GM15510 (cell line): Measurements from ENCODE around the gene HIVEP1.

ENCODE experiments used
- POLR2A ChIP-seq: IDR thresholded peaks from 3 replicates; pipeline ENCODE4 v1.6.1; 2011; ENCODE audit warnings: borderline replicate concordance; ENCODE audit not compliant: insufficient read length; ENCODE audit errors: extremely low read depth

The HIVEP1 gene

DNA sequence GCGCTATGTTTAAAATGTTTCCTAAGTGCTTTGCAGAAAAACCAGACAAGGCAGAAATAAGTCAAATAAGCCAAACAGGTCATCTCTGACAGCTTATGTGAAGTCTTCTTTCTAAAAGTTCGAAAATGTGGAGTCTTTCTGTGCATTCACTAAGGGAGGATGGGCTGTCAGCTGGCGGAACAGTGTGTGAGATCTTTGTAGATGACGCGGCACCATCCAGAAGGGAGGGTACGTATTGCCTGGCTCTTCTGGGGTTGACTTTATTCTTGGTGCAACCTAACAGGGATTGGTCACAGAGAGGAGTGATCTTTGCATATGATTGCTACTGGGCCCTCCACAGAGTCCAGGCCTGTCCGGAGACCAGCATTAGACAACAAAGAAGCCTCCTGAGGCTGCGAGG lies 163.5 kb downstream of the HIVEP1 start:
- TF ChIP-seq POLR2A, result no peak

- TF ChIP-seq POLR2A, result no peak
These were observed 166.4 kb downstream of the HIVEP1 start for GRCh38 chr6:12178521-12178920.

DNA sequence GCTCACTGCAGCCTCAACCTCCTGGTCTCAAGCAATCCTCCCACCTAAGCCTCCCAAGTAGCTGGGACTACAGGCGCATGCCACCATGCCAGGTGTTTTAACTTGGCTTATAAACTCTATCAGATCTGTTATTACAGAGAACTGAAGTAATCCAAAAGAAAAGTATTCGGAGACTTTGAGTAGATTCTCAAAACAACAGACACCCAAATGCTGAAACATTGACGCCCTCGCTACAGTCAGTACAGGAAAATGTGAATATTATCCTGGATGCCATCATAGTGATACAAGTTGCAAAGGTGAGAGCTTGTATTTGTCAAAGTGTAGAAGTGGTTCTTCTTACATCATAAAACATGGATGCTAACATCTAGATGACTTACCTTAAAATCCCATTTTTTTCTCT lies 169.4 kb downstream of the HIVEP1 start:
- TF ChIP-seq POLR2A, result no peak

GRCh38 chr6:12182676-12183075 lies 170.6 kb downstream of the HIVEP1 start:
- no peak for TF ChIP-seq POLR2A

DNA sequence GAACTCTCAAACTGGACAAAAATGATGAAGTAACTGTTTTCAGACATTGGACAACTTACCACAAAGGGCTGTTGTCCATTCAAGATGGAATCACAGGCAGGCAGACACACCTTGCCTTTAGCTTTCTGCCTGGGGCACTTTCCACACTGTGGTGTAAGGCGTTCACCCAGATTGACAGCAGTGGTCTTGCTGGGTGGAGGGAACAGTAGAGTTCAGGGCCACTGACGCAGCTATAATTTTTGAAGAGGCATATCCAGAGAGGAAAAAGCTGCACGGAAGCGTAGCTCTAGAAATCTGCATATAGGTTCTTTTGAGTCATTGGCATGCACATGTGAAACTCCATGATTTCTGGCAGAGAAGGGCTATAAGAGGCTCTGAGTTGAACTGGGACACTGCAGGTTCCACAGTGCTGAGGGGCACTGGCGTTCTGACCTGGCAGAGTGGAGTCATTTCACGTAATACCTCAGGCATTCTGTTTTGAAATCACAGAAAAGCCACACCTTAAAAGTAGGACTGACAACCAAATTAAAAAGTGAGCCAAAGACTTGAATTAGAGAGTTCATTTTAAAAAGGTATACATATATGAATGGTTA lies 173.1 kb downstream of the HIVEP1 start:
- no peak for TF ChIP-seq POLR2A

GRCh38 chr6:12186528-12186927 lies 174.4 kb downstream of the HIVEP1 start:
- no peak for TF ChIP-seq POLR2A

GRCh38 chr6:12189150-12189549 lies 177.0 kb downstream of the HIVEP1 start:
- TF ChIP-seq POLR2A, result no peak

GRCh38 chr6:12189661-12190060 lies 177.5 kb downstream of the HIVEP1 start:
- no peak for TF ChIP-seq POLR2A

DNA sequence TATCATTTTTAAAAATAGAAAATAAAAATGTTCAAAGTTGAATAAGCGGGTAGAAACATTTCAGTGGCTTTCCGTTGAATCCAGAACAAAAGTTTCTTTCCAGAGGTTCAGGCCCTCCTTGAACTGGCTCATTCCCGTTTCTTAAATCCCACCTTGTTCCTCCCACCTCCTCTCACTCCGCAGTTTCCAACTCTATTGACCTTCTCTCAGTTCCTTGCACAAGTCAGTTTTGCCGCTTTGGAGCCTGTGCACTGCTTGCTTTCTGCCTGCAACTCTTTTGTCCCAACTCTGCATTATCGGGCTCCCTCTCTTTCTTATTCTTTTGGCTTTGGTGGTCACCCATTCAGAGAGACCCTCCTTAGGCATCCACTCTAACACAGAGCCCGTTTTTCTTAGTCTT lies 178.1 kb downstream of the HIVEP1 start:
- no peak for TF ChIP-seq POLR2A

DNA sequence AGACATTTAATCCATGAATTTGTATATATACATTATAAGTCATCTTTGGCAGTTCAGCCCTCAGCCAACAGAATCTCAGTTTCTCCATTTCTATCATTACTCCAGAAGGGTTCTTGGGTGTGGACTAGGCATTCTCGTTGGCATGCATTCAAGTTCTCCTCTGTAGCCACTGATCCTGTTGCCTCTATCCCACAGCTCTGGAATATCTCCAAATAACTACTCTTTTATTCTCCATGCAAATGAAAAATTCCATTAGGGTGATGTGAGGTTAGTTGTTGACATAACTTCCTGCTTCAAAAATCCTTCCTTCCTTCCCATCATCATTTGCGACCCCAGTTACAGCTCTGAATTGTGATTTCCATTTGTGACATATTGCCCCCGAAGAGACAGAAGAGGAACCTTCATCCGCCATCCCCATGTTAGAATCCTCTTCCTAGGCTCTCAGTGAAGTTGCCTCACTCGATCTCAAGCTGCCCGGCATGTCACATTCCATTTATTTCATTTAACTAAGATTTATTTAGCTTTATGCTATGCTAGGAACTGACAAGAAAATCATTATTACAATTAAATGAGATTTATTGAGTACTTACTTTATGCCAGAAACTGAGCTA lies 184.3 kb downstream of the HIVEP1 start:
- no peak for TF ChIP-seq POLR2A

- TF ChIP-seq POLR2A, result no peak
These were observed 186.7 kb downstream of the HIVEP1 start for GRCh38 chr6:12198851-12199250.

DNA sequence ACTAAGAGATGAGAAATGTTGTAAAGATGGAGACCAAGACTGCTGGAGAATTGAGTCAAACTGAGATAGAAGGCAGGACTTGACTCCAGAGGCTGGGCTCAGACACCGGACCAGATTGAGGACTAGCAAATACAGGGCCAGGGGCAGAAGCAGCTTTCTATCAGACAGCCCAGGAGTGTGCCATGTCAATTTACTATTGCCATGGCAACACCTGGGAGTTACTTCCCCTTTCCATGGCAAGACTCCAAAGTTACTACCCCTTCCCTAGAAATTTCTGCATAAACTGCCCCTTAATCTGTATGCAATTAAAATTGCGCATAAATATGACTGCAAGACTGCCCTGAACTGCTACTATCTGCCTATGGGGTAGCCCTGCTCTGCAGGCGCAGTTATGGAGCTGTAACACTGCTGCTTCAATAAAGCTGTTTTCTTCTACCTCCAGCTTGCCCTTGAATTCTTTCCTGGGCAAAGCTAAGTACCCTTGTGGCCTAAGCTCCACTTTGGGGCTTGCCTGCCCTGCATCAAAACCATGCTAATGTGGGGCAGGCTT lies 188.0 kb downstream of the HIVEP1 start:
- no peak for TF ChIP-seq POLR2A

DNA sequence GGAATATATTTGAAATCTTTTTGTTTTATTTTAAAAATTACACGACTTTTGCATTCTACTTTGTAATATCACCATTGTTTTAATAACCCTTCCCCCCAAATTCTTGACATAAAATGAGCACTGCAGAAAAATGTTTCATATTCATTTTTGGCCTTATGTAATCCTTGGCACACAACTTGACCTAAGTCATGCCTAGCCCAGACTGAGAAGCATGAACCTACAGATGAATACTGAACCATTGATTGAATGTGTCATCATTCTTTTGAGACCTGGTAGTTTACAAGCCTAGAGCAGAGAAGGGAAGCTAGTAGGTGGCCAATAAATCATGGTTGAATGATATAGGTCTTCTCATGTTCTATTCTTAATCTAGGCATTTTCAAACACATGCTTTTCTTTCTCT lies 188.6 kb downstream of the HIVEP1 start:
- no peak for TF ChIP-seq POLR2A

DNA sequence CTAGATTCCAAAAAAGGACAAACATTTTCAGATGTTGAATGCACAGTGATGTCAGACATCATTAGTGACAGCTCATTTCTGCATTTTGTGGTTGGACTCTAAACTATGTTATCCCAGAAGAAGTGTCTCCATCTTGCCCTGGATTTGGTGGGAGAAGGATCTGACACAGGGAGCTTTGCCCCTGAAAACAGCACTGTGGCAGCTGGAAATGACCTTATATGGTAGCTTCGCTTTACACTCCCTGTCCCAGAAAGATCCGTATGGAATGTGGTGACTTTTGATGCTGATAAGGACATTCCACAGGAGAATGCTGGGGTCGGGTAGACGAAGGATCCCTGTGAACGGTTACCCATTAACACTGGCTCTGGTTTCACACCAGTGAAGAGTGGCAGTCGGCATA lies 190.9 kb downstream of the HIVEP1 start:
- TF ChIP-seq POLR2A, result no peak

GRCh38 chr6:12208190-12208589 lies 196.1 kb downstream of the HIVEP1 start:
- TF ChIP-seq POLR2A, result no peak

- no peak for TF ChIP-seq POLR2A
These were observed 196.6 kb downstream of the HIVEP1 start for GRCh38 chr6:12208673-12209072.
